ENCODE data around the gene ABLIM1.

DNA sequence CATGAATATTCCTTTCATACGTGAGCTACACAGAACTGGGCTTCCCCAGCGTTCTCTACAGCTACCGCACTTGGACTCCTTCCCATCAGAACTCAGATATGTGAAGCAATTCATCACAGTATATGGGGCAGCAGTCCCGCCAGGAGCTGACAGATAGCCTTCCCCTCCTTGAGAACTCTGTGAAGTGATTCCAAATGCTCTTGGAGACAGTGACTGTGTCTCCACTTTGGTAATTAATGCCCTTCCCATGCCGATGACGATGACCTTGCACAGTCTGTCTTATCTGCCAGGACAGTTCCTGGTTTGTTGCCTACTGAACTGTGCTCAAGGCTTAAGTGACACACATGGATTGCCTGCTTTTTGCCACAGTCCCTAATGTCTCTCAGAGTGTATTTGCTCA lies 178.8 kb downstream of the ABLIM1 start:
- TF ChIP-seq, protein P1, sequence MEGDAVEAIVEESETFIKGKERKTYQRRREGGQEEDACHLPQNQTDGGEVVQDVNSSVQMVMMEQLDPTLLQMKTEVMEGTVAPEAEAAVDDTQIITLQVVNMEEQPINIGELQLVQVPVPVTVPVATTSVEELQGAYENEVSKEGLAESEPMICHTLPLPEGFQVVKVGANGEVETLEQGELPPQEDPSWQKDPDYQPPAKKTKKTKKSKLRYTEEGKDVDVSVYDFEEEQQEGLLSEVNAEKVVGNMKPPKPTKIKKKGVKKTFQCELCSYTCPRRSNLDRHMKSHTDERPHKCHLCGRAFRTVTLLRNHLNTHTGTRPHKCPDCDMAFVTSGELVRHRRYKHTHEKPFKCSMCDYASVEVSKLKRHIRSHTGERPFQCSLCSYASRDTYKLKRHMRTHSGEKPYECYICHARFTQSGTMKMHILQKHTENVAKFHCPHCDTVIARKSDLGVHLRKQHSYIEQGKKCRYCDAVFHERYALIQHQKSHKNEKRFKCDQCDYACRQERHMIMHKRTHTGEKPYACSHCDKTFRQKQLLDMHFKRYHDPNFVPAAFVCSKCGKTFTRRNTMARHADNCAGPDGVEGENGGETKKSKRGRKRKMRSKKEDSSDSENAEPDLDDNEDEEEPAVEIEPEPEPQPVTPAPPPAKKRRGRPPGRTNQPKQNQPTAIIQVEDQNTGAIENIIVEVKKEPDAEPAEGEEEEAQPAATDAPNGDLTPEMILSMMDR (conservative IDR thresholded peaks at IDR 0.05 in 1 of 2, IDR thresholded peaks at IDR 0.05 in 1 of 2; ENCODE audit: extremely low read depth in 1 of 2, insufficient read depth in 1 of 2, low read depth in 1 of 2, low read length in 2 of 2) = no peak
- TF ChIP-seq EZH2 (IDR thresholded peaks at IDR 0.05; ENCODE audit: borderline replicate concordance, low read length) = no peak
